ENCODE measurements around the gene CD40. TPM values are rescaled to one million over a fixed set of nuclear protein-coding genes. Genes with fewer than 3 reads are reported as not detected.

CD40 gene
- total RNA-seq, 6 donors from 2014 or later = 15.7 to 32.5 (median 25.8) TPM

GRCh38 chr20:46112430-46113112, 5.5 kb upstream of the CD40 start:
- TF ChIP-seq POLR2A (IDR thresholded peaks at IDR 0.05) (no peak), EP300 (IDR thresholded peaks at IDR 0.05) (no peak), POLR2AphosphoS5 (IDR thresholded peaks at IDR 0.05) (no peak), CTCF (IDR thresholded peaks at IDR 0.05) (no peak)
- ATAC-seq (ENCODE audit: low FRiP score in 2 of 2) (no peak), DNase-seq (no peak)
- no peak overlapping the region for H3K4me3 ChIP-seq
- H3K36me3 ChIP-seq = no peaks in the 10 kb centered on the region
- peaks cover 4 to 10% (median 7%) of the 10 kb centered on the region in 4 donors for H3K4me1 ChIP-seq
- H3K9me3 ChIP-seq = no peaks in the 10 kb centered on the region
- H3K27me3 ChIP-seq = no peaks in the 10 kb centered on the region
- 71 to 74% methylated on average over 10 of the region's 10 CpGs for WGBS, 2 donors
- no peak overlapping the region for H3K27ac ChIP-seq

GRCh38 chr20:46113113-46113470, 5.0 kb upstream of the CD40 start:
- Histone ChIP-seq H3K27ac (no peak overlapping the region), H3K4me3 (no peak overlapping the region), H3K9me3 (no peaks in the 10 kb centered on the region), H3K27me3 (no peaks in the 10 kb centered on the region), H3K36me3 (no peaks in the 10 kb centered on the region), H3K4me1 (peaks cover 4 to 11% (median 9%) of the 10 kb centered on the region in 4 donors)
- no peak for DNase-seq
- WGBS, 2 donors = 71 to 79% methylated on average over 3 of the region's 3 CpGs
- no peak for TF ChIP-seq POLR2AphosphoS5 (IDR thresholded peaks at IDR 0.05)
- TF ChIP-seq CTCF (IDR thresholded peaks at IDR 0.05) = no peak
- no peak for TF ChIP-seq POLR2A (IDR thresholded peaks at IDR 0.05)
- no peak for TF ChIP-seq EP300 (IDR thresholded peaks at IDR 0.05)
- ATAC-seq (ENCODE audit: low FRiP score in 2 of 2) = no peak

GRCh38 chr20:46114449-46114848, 3.7 kb upstream of the CD40 start:
- Histone ChIP-seq H3K4me1 (peaks cover 11 to 21% (median 21%) of the 10 kb centered on the region in 4 donors), H3K4me3 (no peak overlapping the region), H3K9me3 (no peaks in the 10 kb centered on the region), H3K27me3 (no peaks in the 10 kb centered on the region), H3K27ac (no peak overlapping the region), H3K36me3 (no peaks in the 10 kb centered on the region)
- no peak for DNase-seq
- TF ChIP-seq POLR2A (IDR thresholded peaks at IDR 0.05) (no peak), EP300 (IDR thresholded peaks at IDR 0.05) (no peak), CTCF (IDR thresholded peaks at IDR 0.05) (no peak), POLR2AphosphoS5 (IDR thresholded peaks at IDR 0.05) (no peak)
- 78 to 79% methylated on average over 2 of the region's 2 CpGs for WGBS, 2 donors
- ATAC-seq (ENCODE audit: low FRiP score in 2 of 2) = no peak

GRCh38 chr20:46118481-46119020, 437 bp downstream of the CD40 start:
- peak; percentile 73 to 76 for ATAC-seq (ENCODE audit: low FRiP score in 2 of 2)

More at GRCh38 chr20:46118481-46119020, 437 bp downstream of the CD40 start:
- H3K4me1 ChIP-seq = peaks cover 31 to 44% (median 38%) of the 10 kb centered on the region in 4 donors
- H3K4me3 ChIP-seq = peak overlapping the region; percentile 51 to 70 (median 66)
- H3K36me3 ChIP-seq = peaks cover 0 to 19% (median 12%) of the 10 kb centered on the region in 4 donors
- peak overlapping the region; percentile 87 to 92 (median 89) for H3K27ac ChIP-seq
- WGBS, 2 donors = 13 to 24% methylated on average over 8 to 15 of the region's 15 CpGs
- H3K27me3 ChIP-seq = no peaks in the 10 kb centered on the region
- TF ChIP-seq CTCF (IDR thresholded peaks at IDR 0.05) (no peak), EP300 (IDR thresholded peaks at IDR 0.05) (no peak), POLR2A (IDR thresholded peaks at IDR 0.05) (no peak), POLR2AphosphoS5 (IDR thresholded peaks at IDR 0.05) (no peak)
- H3K9me3 ChIP-seq = no peaks in the 10 kb centered on the region
- DNase-seq = peak in 1 of 2 donors; percentile 52

All from upper lobe of left lung (tissue), 6 donors.